B cell (primary cell): ENCODE measurements around the gene AATK. TPM values are rescaled to one million over a fixed set of nuclear protein-coding genes. Genes with fewer than 3 reads are reported as not detected.

Experiments used
- ATAC-seq: fragments of 200-7000 bp; cut with Tn5 transposase; one replicate; pipeline ENCODE4 v1.10.0; 2021; ENCODE audit warnings: low read depth, mild to moderate bottlenecking, moderate number of reproducible peaks, moderate library complexity
- CTCF ChIA-PET: fragments of 350-600 bp; sonication (Branson Sonifier 250); formaldehyde crosslinking; loops from one replicate; lab custom pipeline; 2021; ENCODE audit warnings: antibody characterized with exemption, inconsistent platforms; lab: Charles Lee
- POLR2A ChIA-PET: fragments of 350-600 bp; sonication (Branson Sonifier 250); formaldehyde crosslinking; loops from one replicate; lab custom pipeline; 2021; ENCODE audit warnings: antibody characterized with exemption; lab: Charles Lee
- DNase-seq: peaks from one replicate; pipeline ENCODE4 v3.0.0; 2013
- H2AFZ ChIP-seq: 2 replicates; pipeline ENCODE4 v1.6.1; 2012; ENCODE audit warnings: mild to moderate bottlenecking, low read depth, low read length; ENCODE audit not compliant: insufficient read depth, poor library complexity, severe bottlenecking
- H3K27ac ChIP-seq, 2 donors: 1 replicate in 1 of 2; 2 replicates in 1 of 2; pipeline ENCODE4 v1.5.1; 2012 to 2013; ENCODE audit warnings: low read length in 2 of 2, mild to moderate bottlenecking in 2 of 2, moderate library complexity in 1 of 2
- H3K27me3 ChIP-seq, 4 experiments: fragments of 200-600 bp in 1 of 4; sonication (generic) in 1 of 4; replicated peaks in 1 of 4; 1 replicate in 2 of 4; 2 replicates in 2 of 4; pipeline versions ENCODE4 v1.6.1 to v1.7.0; 2013 to 2016; ENCODE audit warnings: low read length in 3 of 4, mild to moderate bottlenecking in 2 of 4, mixed read lengths in 1 of 4, moderate library complexity in 1 of 4; ENCODE audit not compliant: insufficient read depth in 4 of 4, control insufficient read depth in 3 of 4; ENCODE audit errors: control extremely low read depth in 1 of 4
- H3K36me3 ChIP-seq, 2 experiments: replicated peaks in 1 of 2; 1 replicate in 1 of 2; 2 replicates in 1 of 2; pipeline versions ENCODE4 v1.6.1 to v1.7.1; 2013; ENCODE audit warnings: low read length in 1 of 2; ENCODE audit not compliant: insufficient read depth in 2 of 2, control insufficient read depth in 1 of 2; ENCODE audit errors: control extremely low read depth in 1 of 2, extremely low read depth in 1 of 2
- H3K4me1 ChIP-seq, 2 donors: fragments of 200-600 bp in 1 of 2; sonication (generic) in 1 of 2; 1 replicate in 1 of 2; 2 replicates in 1 of 2; pipeline versions ENCODE4 v1.5.1 to v1.6.1; 2013 to 2017; ENCODE audit warnings: low read length in 2 of 2; ENCODE audit not compliant: control insufficient read depth in 2 of 2, insufficient read depth in 2 of 2
- H3K4me2 ChIP-seq: replicated peaks from 2 replicates; pipeline ENCODE3; 2012; ENCODE audit warnings: mild to moderate bottlenecking, low read depth, low read length; ENCODE audit not compliant: poor library complexity, severe bottlenecking
- H3K4me3 ChIP-seq, 5 experiments: fragments of 200-600 bp in 1 of 5; sonication (generic) in 1 of 5; 1 replicate in 3 of 5; 2 replicates in 2 of 5; pipeline versions ENCODE4 v1.5.1 to v1.7.0; 2011 to 2016; ENCODE audit warnings: low read length in 4 of 5, mild to moderate bottlenecking in 4 of 5, low read depth in 2 of 5, control low read depth in 1 of 5, moderate library complexity in 1 of 5; ENCODE audit not compliant: insufficient read depth in 1 of 5; ENCODE audit errors: control extremely low read depth in 1 of 5, extremely low read depth in 1 of 5
- H3K79me2 ChIP-seq: fragments of 200-600 bp; sonication (generic); one replicate; pipeline ENCODE4 v1.6.0; 2016; ENCODE audit warnings: low read length; ENCODE audit not compliant: control insufficient read depth, insufficient read depth
- H3K9ac ChIP-seq: fragments of 200-600 bp; sonication (generic); 2 replicates; pipeline ENCODE4 v1.6.1; 2017; ENCODE audit warnings: mild to moderate bottlenecking, low read length, moderate library complexity
- H3K9me3 ChIP-seq, 3 donors: one replicate each; pipeline versions ENCODE4 v1.6.1 to v1.7.1; 2013; ENCODE audit warnings: low read length in 2 of 3; ENCODE audit not compliant: control insufficient read depth in 2 of 3, insufficient read depth in 1 of 3; ENCODE audit errors: control extremely low read depth in 1 of 3
- H4K20me1 ChIP-seq: 2 replicates; pipeline ENCODE4 v1.6.0; 2012; ENCODE audit warnings: mild to moderate bottlenecking, low read length; ENCODE audit not compliant: insufficient read depth, control insufficient read depth, poor library complexity, severe bottlenecking
- H3K27ac Mint-ChIP-seq: one replicate; pipeline ENCODE4 v1.8.0; 2021; ENCODE audit warnings: mixed read lengths
- H3K27me3 Mint-ChIP-seq: one replicate; pipeline ENCODE4 v1.8.0; 2021; ENCODE audit warnings: mixed read lengths
- H3K4me1 Mint-ChIP-seq: one replicate; pipeline ENCODE4 v1.8.0; 2021; ENCODE audit warnings: mixed read lengths
- H3K4me3 Mint-ChIP-seq: one replicate; pipeline ENCODE4 v1.8.0; 2021; ENCODE audit warnings: mixed read lengths
- H3K9me3 Mint-ChIP-seq: one replicate; pipeline ENCODE4 v1.8.0; 2022; ENCODE audit warnings: mixed read lengths; ENCODE audit not compliant: insufficient read depth
- EZH2 ChIP-seq: IDR thresholded peaks from 2 replicates; pipeline ENCODE4 v1.6.1; 2012; ENCODE audit warnings: borderline replicate concordance, low read depth, mild to moderate bottlenecking, moderate library complexity, low read length; ENCODE audit not compliant: insufficient read depth, poor library complexity, severe bottlenecking
- WGBS: methylation state at CpG from one replicate; pipeline ENCODE4 v1.1.5; 2013; ENCODE audit warnings: missing lambda C conversion rate; ENCODE audit not compliant: insufficient coverage; 5-methylcytosine and 5-hydroxymethylcytosine counted together
- intact Hi-C: fragments of 100-400 bp; cut with micrococcal nuclease; formaldehyde crosslinking; loops from one replicate; pipeline ENCODE4 v1.10.0; 2022
- polyA plus RNA-seq: library from polyadenylated mRNA; depleted of rRNA; stranded (reverse); fragments of >200 nt; gene quantifications from 2 replicates; pipeline ENCODE4 v1.2.3, GENCODE V29; 2012
- total RNA-seq, 2 donors: library from RNA; stranded (reverse); fragments of 120-200 nt in 1 of 2; gene quantifications; 1 replicate in 1 of 2; 2 replicates in 1 of 2; pipeline versions ENCODE4 v1.2.3 to v1.2.4, GENCODE V29; 2013 to 2022
- TF ChIP-seq, protein P1 (sequence below): fragments of 200-600 bp; IDR thresholded peaks from one replicate; pipeline ENCODE4 v1.8.0; 2022; ENCODE audit warnings: antibody characterized with exemption, mild to moderate bottlenecking

The AATK gene
- total and polyA plus RNA-seq, 2 donors (not counting 1 experiment from before 2014, with no cell fraction given) = 0.21 to 1.7 TPM

DNA sequence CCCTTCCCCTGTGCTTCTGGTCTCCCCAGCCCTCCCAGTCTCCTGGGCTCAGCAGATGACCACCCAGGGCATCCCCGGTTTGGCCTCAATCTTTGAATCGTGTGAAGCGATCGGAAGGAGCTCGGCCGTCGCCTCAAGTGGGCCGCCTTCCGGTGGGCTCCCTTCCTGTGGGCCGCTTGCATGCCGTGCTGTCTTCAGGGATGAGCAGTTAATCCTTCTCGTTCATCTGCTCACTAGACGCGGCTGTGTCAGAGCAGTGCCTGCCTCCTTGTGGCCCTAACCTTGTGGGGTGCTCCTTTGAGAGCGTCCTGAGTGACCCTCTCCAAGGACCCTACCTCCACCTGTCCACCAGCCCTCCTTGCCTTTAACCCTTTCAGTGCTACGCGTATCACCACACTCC is 90.7 kb downstream of the AATK start:
- ATAC-seq (no peak), DNase-seq (no peak)
- no peaks in the 10 kb centered on the region for H3K36me3 ChIP-seq
- Mint-ChIP-seq H3K4me3 (no peak overlapping the region), H3K27me3 (no peaks in the 10 kb centered on the region), H3K9me3 (no peaks in the 10 kb centered on the region), H3K4me1 (no peaks in the 10 kb centered on the region), H3K27ac (no peak overlapping the region)
- no peak overlapping the region for H3K9ac ChIP-seq
- H3K4me3 ChIP-seq = no peak overlapping the region
- ChIA-PET CTCF (no interaction called here), POLR2A (no interaction called here)
- no peak overlapping the region for H2AFZ ChIP-seq
- no peaks in the 10 kb centered on the region for H3K4me1 ChIP-seq
- peaks cover 0 to 4% (median 0%) of the 10 kb centered on the region in 3 donors for H3K9me3 ChIP-seq
- TF ChIP-seq, protein P1, sequence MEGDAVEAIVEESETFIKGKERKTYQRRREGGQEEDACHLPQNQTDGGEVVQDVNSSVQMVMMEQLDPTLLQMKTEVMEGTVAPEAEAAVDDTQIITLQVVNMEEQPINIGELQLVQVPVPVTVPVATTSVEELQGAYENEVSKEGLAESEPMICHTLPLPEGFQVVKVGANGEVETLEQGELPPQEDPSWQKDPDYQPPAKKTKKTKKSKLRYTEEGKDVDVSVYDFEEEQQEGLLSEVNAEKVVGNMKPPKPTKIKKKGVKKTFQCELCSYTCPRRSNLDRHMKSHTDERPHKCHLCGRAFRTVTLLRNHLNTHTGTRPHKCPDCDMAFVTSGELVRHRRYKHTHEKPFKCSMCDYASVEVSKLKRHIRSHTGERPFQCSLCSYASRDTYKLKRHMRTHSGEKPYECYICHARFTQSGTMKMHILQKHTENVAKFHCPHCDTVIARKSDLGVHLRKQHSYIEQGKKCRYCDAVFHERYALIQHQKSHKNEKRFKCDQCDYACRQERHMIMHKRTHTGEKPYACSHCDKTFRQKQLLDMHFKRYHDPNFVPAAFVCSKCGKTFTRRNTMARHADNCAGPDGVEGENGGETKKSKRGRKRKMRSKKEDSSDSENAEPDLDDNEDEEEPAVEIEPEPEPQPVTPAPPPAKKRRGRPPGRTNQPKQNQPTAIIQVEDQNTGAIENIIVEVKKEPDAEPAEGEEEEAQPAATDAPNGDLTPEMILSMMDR = no peak
- TF ChIP-seq EZH2 = no peak
- H4K20me1 ChIP-seq = no peaks in the 10 kb centered on the region
- no peak overlapping the region for H3K27ac ChIP-seq
- no peaks in the 10 kb centered on the region for H3K79me2 ChIP-seq
- 92% methylated on average over 17 of the region's 17 CpGs for WGBS
- intact Hi-C loops = no loop called here
- no peaks in the 10 kb centered on the region for H3K27me3 ChIP-seq
- no peak overlapping the region for H3K4me2 ChIP-seq

DNA sequence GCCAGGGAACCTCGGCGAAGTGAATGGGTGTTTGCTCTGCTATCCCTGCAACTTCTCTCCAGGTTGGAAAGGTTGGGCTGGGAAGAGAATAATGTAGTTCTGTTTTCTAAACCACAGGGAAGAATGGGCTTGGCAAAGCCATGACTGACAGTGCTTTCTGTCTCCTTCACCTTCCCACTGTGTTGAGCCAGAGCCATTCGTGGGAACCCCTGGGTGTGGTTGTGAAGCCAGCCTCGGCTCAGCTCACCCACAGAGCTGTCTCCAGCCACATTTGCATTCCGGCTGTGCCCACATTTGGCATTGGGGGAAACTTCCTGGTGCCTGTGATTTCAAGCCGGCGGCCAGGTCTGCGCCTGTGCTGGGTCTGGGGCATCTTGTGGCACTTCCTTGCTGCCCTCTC is 91.1 kb downstream of the AATK start:
- no peaks in the 10 kb centered on the region for H3K4me1 ChIP-seq
- ChIA-PET CTCF (no interaction called here), POLR2A (no interaction called here)
- H3K9me3 Mint-ChIP-seq = no peaks in the 10 kb centered on the region
- H3K4me1 Mint-ChIP-seq = no peaks in the 10 kb centered on the region
- no peak for ATAC-seq
- H3K27me3 Mint-ChIP-seq = no peaks in the 10 kb centered on the region
- DNase-seq = no peak
- no peak overlapping the region for H3K27ac ChIP-seq
- H3K4me2 ChIP-seq = no peak overlapping the region
- intact Hi-C loops = no loop called here
- TF ChIP-seq, protein P1 = no peak
- no peak for TF ChIP-seq EZH2
- H3K4me3 Mint-ChIP-seq = no peak overlapping the region
- no peak overlapping the region for H3K9ac ChIP-seq
- H3K27me3 ChIP-seq = no peaks in the 10 kb centered on the region
- no peaks in the 10 kb centered on the region for H4K20me1 ChIP-seq
- H3K36me3 ChIP-seq = no peaks in the 10 kb centered on the region
- H3K4me3 ChIP-seq = no peak overlapping the region
- WGBS = 88% methylated on average over 8 of the region's 8 CpGs
- H3K9me3 ChIP-seq = peaks cover 0 to 4% (median 0%) of the 10 kb centered on the region in 3 donors
- no peak overlapping the region for H2AFZ ChIP-seq
- H3K27ac Mint-ChIP-seq = no peak overlapping the region
- H3K79me2 ChIP-seq = no peaks in the 10 kb centered on the region
